Pancreas (tissue), 10 donors: Measurements from ENCODE around the gene PAPOLB. TPM values are rescaled to one million over a fixed set of nuclear protein-coding genes. Genes with fewer than 3 reads are reported as not detected.

Source experiments
- ATAC-seq, 4 donors: fragments of 200-7000 bp; cut with Tn5 transposase; one replicate each; pipeline versions ENCODE4 v1.8.0 to v1.9.1; 2020; ENCODE audit warnings: mild to moderate bottlenecking in 4 of 4, moderate library complexity in 4 of 4
- DNase-seq, 6 donors: peaks; one replicate each; pipeline ENCODE4 v3.0.0-alpha.2; 2020
- FAIRE-seq: peaks from 2 replicates; lab custom pipeline; 2012; peaks lifted over from hg19 to GRCh38; lab: Jason Lieb, UNC
- H3K27ac ChIP-seq, 4 donors: fragments of 200-600 bp; sonication (generic); 1 replicate in 3 of 4; 2 replicates in 1 of 4; pipeline versions ENCODE4 v1.5.0 to v1.8.0; 2020
- H3K27me3 ChIP-seq, 4 donors: fragments of 200-600 bp; one replicate each; pipeline ENCODE4 v1.8.0; 2021
- H3K36me3 ChIP-seq, 3 donors: fragments of 200-600 bp; sonication (generic) in 1 of 3; one replicate each; pipeline versions ENCODE4 v1.5.0 to v1.8.0; 2020 to 2021
- H3K4me1 ChIP-seq, 3 donors: fragments of 200-600 bp; one replicate each; pipeline ENCODE4 v1.8.0; 2021
- H3K4me3 ChIP-seq, 4 donors: fragments of 200-600 bp; sonication (generic) in 2 of 4; one replicate each; pipeline versions ENCODE4 v1.5.0 to v1.8.0; 2020 to 2021
- H3K9me3 ChIP-seq, 4 donors: fragments of 200-600 bp; one replicate each; pipeline ENCODE4 v1.8.0; 2021
- CTCF ChIP-seq, 4 donors: fragments of 200-600 bp; sonication (generic) in 3 of 4; IDR thresholded peaks; one replicate each; pipeline versions ENCODE4 v1.5.0 to v1.8.0; 2021; ENCODE audit warnings: antibody characterized with exemption in 4 of 4
- WGBS, 2 donors: extraction: QIAGEN DNeasy Blood & Tissue Kit; methylation state at CpG; one replicate each; pipeline ENCODE4 v1.1.7; 2013; 5-methylcytosine and 5-hydroxymethylcytosine counted together
- intact Hi-C, 3 donors: fragments of 100-400 bp; cut with DNase I; formaldehyde crosslinking; loops; one replicate each; pipeline versions ENCODE4 v1.11.1 to v1.14.2; 2022
- polyA plus RNA-seq, 2 donors: library from polyadenylated mRNA; stranded (reverse); fragments of 200-250 nt; gene quantifications; one replicate each; pipeline ENCODE4 v1.2.3, GENCODE V29; 2013
- total RNA-seq, 6 donors: library from RNA; stranded (reverse); fragmentation: NEBNext Ultra II Directional in 4 of 6; extraction: Animal tissue kit (Norgen Biotek cat#: 25700) in 4 of 6; gene quantifications; one replicate each; pipeline versions ENCODE4 v1.2.1 to v1.2.4, GENCODE V29; 2021 to 2023
- donor health status: healthy with polysubstance abuse.
- donor health status: DM: no; HTN: no; CAD: no; lungs with moderate emphysema.
- donor health status: DM: no; HTN: no; CAD: no.
- donor health status: control.
- donor health status: control.
- donor health status: Bipolar disorder and iron deficiency.
- donor health status: DM: yes; HTN: yes; CAD: no.
- donor health status: DM: no; HTN: no; CAD: no.
- donor health status: DM: no; HTN: no; CAD: no.
- donor health status: DM: yes; HTN: yes; CAD: no.

Gene PAPOLB
- total and polyA plus RNA-seq, 8 donors: 0.03 to 0.09 (median 0.05) TPM; not detected in 5

GRCh38 chr7:4871930-4872675, 10.3 kb upstream of the PAPOLB start:
- Histone ChIP-seq H3K27ac (no peak overlapping the region), H3K27me3 (no peaks in the 10 kb centered on the region), H3K4me1 (no peaks in the 10 kb centered on the region), H3K36me3 (no peaks in the 10 kb centered on the region), H3K9me3 (no peaks in the 10 kb centered on the region), H3K4me3 (no peak overlapping the region)
- no peak for DNase-seq
- no peak for FAIRE-seq
- no peak for TF ChIP-seq CTCF (IDR thresholded peaks at IDR 0.05)
- WGBS, 2 donors: 64 to 75% methylated on average over 19 of the region's 19 CpGs
- intact Hi-C loops: no loop called here
- no peak for ATAC-seq

GRCh38 chr7:4871056-4871680, 9.3 kb upstream of the PAPOLB start:
- H3K9me3 ChIP-seq: no peaks in the 10 kb centered on the region
- TF ChIP-seq CTCF (IDR thresholded peaks at IDR 0.05): no peak
- no peaks in the 10 kb centered on the region for H3K4me1 ChIP-seq
- 74 to 80% methylated on average over 23 of the region's 23 CpGs for WGBS, 2 donors
- H3K27ac ChIP-seq: no peak overlapping the region
- no peak for FAIRE-seq
- H3K36me3 ChIP-seq: no peaks in the 10 kb centered on the region
- H3K4me3 ChIP-seq: no peak overlapping the region
- no peak for DNase-seq
- no peak for ATAC-seq
- intact Hi-C loops: no loop called here
- no peaks in the 10 kb centered on the region for H3K27me3 ChIP-seq

- no peak for ATAC-seq
- no peaks in the 10 kb centered on the region for H3K36me3 ChIP-seq
- no peaks in the 10 kb centered on the region for H3K27me3 ChIP-seq
- intact Hi-C loops: no loop called here
- H3K9me3 ChIP-seq: no peaks in the 10 kb centered on the region
- TF ChIP-seq CTCF (IDR thresholded peaks at IDR 0.05): no peak
- H3K4me3 ChIP-seq: no peak overlapping the region
- no peaks in the 10 kb centered on the region for H3K4me1 ChIP-seq
- 84 to 87% methylated on average over 5 of the region's 5 CpGs for WGBS, 2 donors
- no peak overlapping the region for H3K27ac ChIP-seq
- DNase-seq: no peak
- FAIRE-seq: no peak
Observed at GRCh38 chr7:4868493-4868892, 6.7 kb upstream of the PAPOLB start.

- H3K27me3 ChIP-seq: peaks cover 0 to 3% (median 0%) of the 10 kb centered on the region in 4 donors
- no peaks in the 10 kb centered on the region for H3K4me1 ChIP-seq
- DNase-seq (no peak), ATAC-seq (no peak), FAIRE-seq (no peak)
- H3K36me3 ChIP-seq: no peaks in the 10 kb centered on the region
- no peak overlapping the region for H3K27ac ChIP-seq
- intact Hi-C loops: no loop called here
- no peaks in the 10 kb centered on the region for H3K9me3 ChIP-seq
- no peak overlapping the region for H3K4me3 ChIP-seq
- TF ChIP-seq CTCF (IDR thresholded peaks at IDR 0.05): no peak
- 74 to 79% methylated on average over 9 of the region's 9 CpGs for WGBS, 2 donors
Observed at GRCh38 chr7:4866528-4867496, 5.0 kb upstream of the PAPOLB start.
